ENCODE data around the gene CADM2.
A peak's percentile ranks its signal among the peaks of the same experiment; 100 is the strongest.
"Not testable (repeated sequence)": the region's sequence is repeated elsewhere in the genome, so short reads cannot be mapped to it uniquely, and the experiment has no call there.

The CADM2 gene

GRCh38 chr3:85077018-85077417 lies 118.2 kb downstream of the CADM2 start:
- no peak for DNase-seq (ENCODE audit: low spot score)

GRCh38 chr3:85081191-85081906 lies 122.6 kb downstream of the CADM2 start:
- DNase-seq (ENCODE audit: low spot score), result no peak

DNA sequence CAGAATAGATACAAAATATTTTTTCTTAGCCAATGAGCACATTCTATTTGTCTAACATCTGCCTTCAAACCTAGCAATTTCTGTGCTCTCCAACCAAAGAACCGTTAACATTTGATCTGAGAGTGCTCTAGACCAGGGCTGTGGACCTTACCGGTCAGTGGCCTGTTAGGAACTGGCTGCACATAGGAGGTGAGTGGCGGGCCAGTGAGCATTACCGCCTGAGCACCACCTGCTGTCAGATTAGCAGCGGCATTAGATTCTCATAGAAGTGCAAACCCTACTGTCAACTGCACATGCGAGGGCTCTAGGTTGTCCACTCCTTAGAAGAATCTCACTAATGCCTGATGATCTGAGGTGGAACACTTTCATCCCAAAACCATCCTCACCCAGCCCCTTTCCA lies 131.7 kb downstream of the CADM2 start:
- no peak for DNase-seq (ENCODE audit: low spot score)

GRCh38 chr3:85100316-85100715 lies 141.5 kb downstream of the CADM2 start:
- DNase-seq (ENCODE audit: low spot score), result no peak

- DNase-seq (ENCODE audit: low spot score), result no peak
These were observed 144.0 kb downstream of the CADM2 start for GRCh38 chr3:85102781-85103180.

GRCh38 chr3:85110393-85110792 lies 151.6 kb downstream of the CADM2 start:
- DNase-seq (ENCODE audit: low spot score), result no peak

DNA sequence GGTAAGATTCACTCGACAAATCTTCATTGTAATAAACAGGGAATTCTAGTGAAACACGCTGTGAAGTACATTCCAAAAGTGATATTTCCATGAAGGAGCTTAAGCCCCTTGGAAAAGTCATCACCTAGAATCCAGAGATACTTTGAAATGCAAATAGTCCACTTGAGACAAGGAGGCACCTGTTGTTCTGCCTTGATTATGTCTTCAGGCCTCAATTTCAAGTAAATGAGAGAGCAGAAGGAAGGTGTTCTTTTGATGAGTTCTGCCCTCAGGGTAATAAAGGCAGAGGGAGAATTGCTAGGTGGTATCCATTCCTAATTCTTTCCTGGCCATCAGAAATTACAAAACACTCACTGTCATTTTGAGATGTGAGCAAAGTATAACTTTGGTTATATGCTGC lies 162.1 kb downstream of the CADM2 start:
- DNase-seq (ENCODE audit: low spot score), result no peak

DNA sequence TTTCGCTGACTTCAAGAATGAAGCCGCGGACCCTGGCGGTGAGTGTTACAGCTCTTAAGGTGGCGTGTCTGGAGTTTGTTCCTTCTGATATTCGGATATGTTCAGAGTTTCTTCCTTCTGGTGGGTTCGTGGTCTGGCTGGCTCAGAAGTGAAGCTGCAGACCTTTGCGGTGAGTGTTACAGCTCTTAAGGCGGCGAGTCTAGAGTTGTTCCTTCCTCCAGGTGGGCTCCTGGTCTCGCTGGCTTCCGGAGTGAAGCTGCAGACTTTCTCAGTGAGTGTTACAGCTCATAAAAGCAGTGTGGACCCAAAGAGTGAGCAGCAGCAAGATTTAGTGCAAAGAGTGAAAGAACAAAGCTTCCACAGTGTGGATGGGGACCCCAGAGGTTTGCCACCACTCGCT lies 174.1 kb downstream of the CADM2 start:
- DNase-seq (ENCODE audit: low spot score), result not testable (repeated sequence)

GRCh38 chr3:85133691-85134420 lies 175.1 kb downstream of the CADM2 start:
- not testable (repeated sequence) for DNase-seq (ENCODE audit: low spot score)

DNA sequence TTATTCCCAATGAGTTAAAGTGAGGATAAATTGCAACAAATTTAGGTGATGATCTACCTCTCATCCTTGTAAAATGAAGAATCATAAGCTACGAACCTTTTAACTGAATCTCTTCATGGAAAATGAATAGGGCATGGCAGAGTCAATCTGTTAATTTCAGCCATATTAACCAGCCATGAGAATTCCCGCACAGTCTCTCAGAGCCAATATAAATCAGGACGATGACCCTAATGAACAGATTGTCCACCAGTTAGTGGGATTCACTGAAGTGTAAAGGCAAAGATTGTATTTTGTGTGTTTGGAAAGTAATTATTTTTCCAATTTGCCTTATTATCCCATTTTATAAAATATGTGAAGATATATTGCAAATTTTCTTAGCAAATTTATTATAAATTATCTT lies 183.8 kb downstream of the CADM2 start:
- DNase-seq (ENCODE audit: low spot score), result no peak

DNA sequence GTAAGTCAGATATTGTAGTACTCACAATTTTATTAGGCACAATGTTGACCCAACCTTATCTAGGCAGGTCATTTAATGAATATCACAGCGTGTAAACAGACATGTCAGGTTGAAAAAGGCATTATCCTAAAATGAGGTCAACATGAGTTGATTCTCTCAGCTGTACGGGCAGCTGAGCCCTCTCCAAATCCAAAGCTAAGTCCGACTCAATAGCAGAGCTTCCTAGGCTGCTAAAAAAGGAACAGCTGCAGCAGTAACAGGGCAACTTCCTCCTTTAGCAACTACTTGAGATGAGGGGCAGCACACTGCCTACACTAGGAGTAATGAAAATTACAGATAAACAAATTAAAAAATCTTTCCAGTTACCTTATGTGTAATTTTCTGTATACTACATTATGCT lies 189.2 kb downstream of the CADM2 start:
- peak; percentile 27 for DNase-seq (ENCODE audit: low spot score)

GRCh38 chr3:85151555-85151954 lies 192.8 kb downstream of the CADM2 start:
- DNase-seq (ENCODE audit: low spot score), result no peak

DNA sequence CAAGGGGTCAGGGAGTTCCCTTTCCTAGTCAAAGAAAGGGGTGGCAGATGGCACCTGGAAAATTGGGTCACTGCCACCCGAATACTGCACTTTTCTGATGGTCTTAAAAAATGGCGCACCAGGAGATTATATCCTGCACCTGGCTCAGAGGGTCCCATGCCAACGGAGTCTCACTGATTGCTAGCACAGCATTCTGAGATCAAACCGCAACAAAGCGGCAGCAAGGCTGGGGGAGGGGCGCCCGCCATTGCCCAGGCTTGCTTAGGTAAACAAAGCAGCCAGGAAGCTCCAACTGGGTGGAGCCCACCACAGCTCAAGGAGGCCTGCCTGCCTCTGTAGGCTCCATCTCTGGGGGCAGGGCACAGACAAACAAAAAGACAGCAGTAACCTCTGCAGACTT lies 194.5 kb downstream of the CADM2 start:
- DNase-seq (ENCODE audit: low spot score), result not testable (repeated sequence)

GRCh38 chr3:85159376-85159775 lies 200.6 kb downstream of the CADM2 start:
- DNase-seq (ENCODE audit: low spot score), result no peak

GRCh38 chr3:85161544-85161943 lies 202.8 kb downstream of the CADM2 start:
- DNase-seq (ENCODE audit: low spot score), result no peak

DNA sequence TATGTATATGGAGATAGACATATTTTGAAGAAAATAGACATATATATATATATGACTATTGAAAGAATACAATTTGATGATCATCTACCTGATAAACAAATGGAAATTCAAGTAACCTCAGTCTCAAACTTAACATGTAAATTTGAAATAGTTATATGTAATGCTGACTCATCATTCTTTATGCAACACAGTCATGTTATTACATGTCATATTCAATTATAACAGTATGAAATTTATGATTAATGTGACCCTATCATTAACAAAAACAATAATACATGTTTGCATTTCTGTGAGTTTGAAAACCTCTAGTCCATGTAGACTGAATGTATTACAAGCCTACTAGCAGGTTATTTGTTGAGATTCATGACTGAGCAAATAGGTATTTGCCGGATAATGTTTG lies 204.1 kb downstream of the CADM2 start:
- DNase-seq (ENCODE audit: low spot score), result no peak

DNA sequence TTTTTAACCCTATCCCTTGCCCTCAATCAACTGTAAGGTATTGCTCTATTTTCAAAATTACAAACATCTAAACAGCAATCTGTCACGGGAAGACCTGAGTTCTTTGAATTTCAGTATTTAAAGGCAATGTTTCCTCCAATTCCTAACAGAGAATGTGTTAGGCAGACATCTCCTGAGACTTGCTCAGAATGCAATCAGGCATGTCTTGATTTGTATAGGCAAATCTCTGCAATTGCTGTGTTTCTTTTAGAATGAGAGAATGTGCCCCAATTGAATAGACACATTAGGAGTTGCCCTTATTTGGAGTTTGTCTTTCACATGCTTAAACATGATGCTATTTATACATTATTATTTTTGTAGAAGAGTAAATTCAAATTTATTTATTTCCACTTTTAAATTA lies 205.6 kb downstream of the CADM2 start:
- DNase-seq (ENCODE audit: low spot score), result no peak

DNA sequence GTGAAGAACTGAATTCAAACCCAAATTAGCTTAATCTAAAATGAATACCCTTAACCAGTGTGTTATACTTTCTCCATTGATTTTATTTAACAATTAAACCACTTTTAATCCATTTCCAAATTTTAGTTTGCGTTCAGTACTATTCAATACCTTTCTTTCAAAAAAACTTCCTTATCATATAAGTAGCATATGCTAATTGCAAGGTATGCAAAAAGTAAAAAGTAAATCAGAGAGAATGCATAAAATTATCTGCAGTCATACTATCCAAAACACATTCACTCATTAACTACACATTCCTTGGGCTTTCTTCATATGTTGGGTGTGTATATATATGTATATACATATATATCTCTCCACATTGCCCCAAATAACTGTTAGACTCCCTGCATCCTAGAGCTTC lies 208.8 kb downstream of the CADM2 start:
- DNase-seq (ENCODE audit: low spot score), result no peak

- no peak for DNase-seq (ENCODE audit: low spot score)
These were observed 211.9 kb downstream of the CADM2 start for GRCh38 chr3:85170646-85171045.

DNA sequence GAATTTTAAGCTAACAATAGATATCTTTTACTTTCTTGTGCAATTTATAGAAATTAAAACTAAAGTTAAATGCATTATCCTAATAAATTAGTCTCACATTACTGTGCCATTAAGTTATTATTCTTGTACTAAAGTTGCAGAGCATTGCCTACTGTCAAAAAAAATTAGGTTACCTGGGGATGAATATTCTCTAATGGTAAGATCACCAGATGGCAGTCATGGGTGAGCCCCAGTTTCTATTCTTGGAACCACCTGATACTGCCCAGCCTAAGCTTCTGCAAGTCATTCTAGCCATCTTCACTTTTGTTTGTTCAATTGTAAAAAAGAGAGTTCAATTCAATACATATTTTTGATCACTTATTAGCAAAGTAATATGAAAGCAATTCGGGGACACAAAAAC lies 213.2 kb downstream of the CADM2 start:
- DNase-seq (ENCODE audit: low spot score), result no peak

DNA sequence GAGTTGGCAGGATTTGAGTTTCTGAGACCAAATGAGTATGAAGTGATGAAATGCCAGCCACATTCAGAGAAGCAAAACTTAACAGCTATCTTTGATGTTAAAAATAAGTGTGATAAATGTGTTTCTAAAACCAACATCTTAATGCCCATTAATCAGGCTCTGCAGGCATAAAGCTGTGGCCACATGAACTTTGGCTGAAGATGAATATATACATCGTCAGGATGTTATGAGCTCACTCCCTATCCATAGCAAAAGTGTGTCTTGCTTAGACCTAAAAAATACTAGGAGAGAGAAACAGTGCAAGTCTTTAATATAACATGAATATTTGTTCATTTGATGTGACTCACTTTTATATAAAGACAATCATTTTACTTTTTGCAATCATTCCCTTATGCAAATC lies 218.0 kb downstream of the CADM2 start:
- no peak for DNase-seq (ENCODE audit: low spot score)

- DNase-seq (ENCODE audit: low spot score), result peak; percentile 9
These were observed 224.4 kb downstream of the CADM2 start for GRCh38 chr3:85182975-85183752.

- DNase-seq (ENCODE audit: low spot score), result no peak
These were observed 226.7 kb downstream of the CADM2 start for GRCh38 chr3:85185495-85185894.
